GM23338 (cell line): Measurements from ENCODE around the gene FGD4. TPM values are rescaled to one million over a fixed set of nuclear protein-coding genes. Genes with fewer than 3 reads are reported as not detected.

ENCODE experiments used
- ATAC-seq: fragments of 200-7000 bp; cut with Tn5 transposase; 3 replicates; pipeline ENCODE4 v1.9.1; 2020
- DNase-seq: peaks from one replicate; pipeline ENCODE4 v3.0.0-alpha.2; 2015; ENCODE audit warnings: low spot score
- H2AFZ ChIP-seq: fragments of 200-600 bp; sonication (generic); 2 replicates; pipeline ENCODE4 v1.8.0; 2016; ENCODE audit warnings: antibody characterized with exemption, mild to moderate bottlenecking, moderate library complexity
- H3F3A ChIP-seq: fragments of 200-600 bp; sonication (generic); replicated peaks from 2 replicates; pipeline ENCODE4 v1.8.0; 2017; ENCODE audit warnings: antibody characterized with exemption, mixed run types, low read depth
- H3K27ac ChIP-seq: fragments of 200-600 bp; sonication (generic); 2 replicates; pipeline ENCODE4 v1.6.1; 2016; ENCODE audit warnings: low read depth
- H3K27me3 ChIP-seq: fragments of 200-600 bp; sonication (generic); 2 replicates; pipeline ENCODE4 v1.8.0; 2016; ENCODE audit warnings: mild to moderate bottlenecking, mixed run types, moderate library complexity; ENCODE audit not compliant: insufficient read depth
- H3K36me3 ChIP-seq: fragments of 200-600 bp; sonication (generic); 2 replicates; pipeline ENCODE4 v1.8.0; 2016; ENCODE audit warnings: mild to moderate bottlenecking; ENCODE audit not compliant: insufficient read depth
- H3K4me1 ChIP-seq: fragments of 200-600 bp; sonication (generic); 2 replicates; pipeline ENCODE4 v1.8.0; 2016; ENCODE audit warnings: mild to moderate bottlenecking, moderate library complexity; ENCODE audit not compliant: insufficient read depth
- H3K4me2 ChIP-seq: fragments of 200-600 bp; sonication (generic); 2 replicates; pipeline ENCODE4 v1.7.1; 2017; ENCODE audit warnings: mixed run types
- H3K4me3 ChIP-seq: fragments of 200-600 bp; sonication (generic); 2 replicates; pipeline ENCODE4 v1.6.1; 2016; ENCODE audit warnings: mixed run types
- H3K79me2 ChIP-seq: fragments of 200-600 bp; sonication (generic); replicated peaks from 2 replicates; pipeline ENCODE4 v1.8.0; 2017; ENCODE audit warnings: mild to moderate bottlenecking; ENCODE audit not compliant: insufficient read depth
- H3K9me2 ChIP-seq: fragments of 200-600 bp; sonication (generic); 2 replicates; pipeline ENCODE4 v1.8.0; 2017; ENCODE audit not compliant: insufficient read depth
- H4K20me1 ChIP-seq: fragments of 200-600 bp; sonication (generic); replicated peaks from 2 replicates; pipeline ENCODE4 v1.8.0; 2017; ENCODE audit warnings: mild to moderate bottlenecking; ENCODE audit not compliant: insufficient read depth
- H3K27ac Mint-ChIP-seq: 2 replicates; pipeline ENCODE4 v1.8.0; 2020; ENCODE audit warnings: inconsistent platforms, mild to moderate bottlenecking, moderate library complexity, mixed read lengths
- H3K27me3 Mint-ChIP-seq: 3 replicates; pipeline ENCODE4 v1.8.0; 2022; ENCODE audit warnings: low read depth, mild to moderate bottlenecking, moderate library complexity, mixed read lengths, inconsistent platforms; ENCODE audit not compliant: insufficient read depth, poor library complexity
- H3K36me3 Mint-ChIP-seq: 3 replicates; pipeline ENCODE4 v1.8.0; 2021; ENCODE audit warnings: low read depth, mild to moderate bottlenecking, inconsistent platforms, moderate library complexity, mixed read lengths
- H3K4me1 Mint-ChIP-seq: 3 replicates; pipeline ENCODE4 v1.8.0; 2020; ENCODE audit warnings: mild to moderate bottlenecking, inconsistent platforms, mixed read lengths
- H3K4me3 Mint-ChIP-seq: 3 replicates; pipeline ENCODE4 v1.8.0; 2021; ENCODE audit warnings: moderate library complexity, mild to moderate bottlenecking, inconsistent platforms, mixed read lengths
- H3K9me3 Mint-ChIP-seq: 3 replicates; pipeline ENCODE4 v1.8.0; 2020; ENCODE audit warnings: moderate library complexity, mild to moderate bottlenecking, inconsistent platforms, mixed read lengths
- CREB1 ChIP-seq: fragments of 250-450 bp; sonication (Bioruptor Pico); IDR thresholded peaks from 2 replicates; pipeline ENCODE4 v1.5.0; 2020; ENCODE audit warnings: low read depth, mild to moderate bottlenecking, moderate library complexity
- CTCF ChIP-seq, 2 experiments: fragments of 200-600 bp in 1 of 2; sonication (generic) in 1 of 2; conservative IDR thresholded peaks; 2 replicates each; pipeline versions ENCODE4 v1.5.1 to v1.6.1; 2016 to 2017; ENCODE audit warnings: antibody characterized with exemption in 2 of 2, low read depth in 2 of 2, mild to moderate bottlenecking in 2 of 2, moderate library complexity in 1 of 2
- ETS1 ChIP-seq: IDR thresholded peaks from 2 replicates; pipeline ENCODE4 v1.6.1; 2016; ENCODE audit warnings: antibody characterized with exemption
- EZH2 ChIP-seq: fragments of 200-600 bp; sonication (generic); IDR thresholded peaks from one replicate; pipeline ENCODE4 v1.8.0; 2017; ENCODE audit warnings: antibody characterized with exemption, mild to moderate bottlenecking, low read depth; ENCODE audit not compliant: unreplicated experiment
- EZH2phosphoT487 ChIP-seq: fragments of 200-600 bp; sonication (generic); IDR thresholded peaks from one replicate; pipeline ENCODE4 v1.8.1; 2018; ENCODE audit warnings: antibody characterized with exemption; ENCODE audit not compliant: unreplicated experiment
- JUNB ChIP-seq: IDR thresholded peaks from one replicate; pipeline ENCODE4 v1.6.1; 2016; ENCODE audit warnings: antibody characterized with exemption; ENCODE audit not compliant: unreplicated experiment
- POLR2AphosphoS5 ChIP-seq: IDR thresholded peaks from 2 replicates; pipeline ENCODE4 v1.6.1; 2016; ENCODE audit warnings: antibody characterized with exemption, low read depth
- REST ChIP-seq: IDR thresholded peaks from one replicate; pipeline ENCODE4 v1.6.1; 2018; ENCODE audit warnings: antibody characterized with exemption; ENCODE audit not compliant: unreplicated experiment
- ZNF114 ChIP-seq: fragments of 250-450 bp; sonication (Bioruptor Pico); IDR thresholded peaks from 2 replicates; pipeline ENCODE4 v1.5.0; 2020; ENCODE audit warnings: mild to moderate bottlenecking, moderate library complexity
- ZNF331 ChIP-seq: fragments of 250-450 bp; sonication (Bioruptor Pico); IDR thresholded peaks from 2 replicates; pipeline ENCODE4 v1.5.0; 2020; ENCODE audit warnings: low read depth, mild to moderate bottlenecking, moderate library complexity
- polyA plus RNA-seq: library from polyadenylated mRNA; unstranded; fragments of >200 nt; fragmentation: Nextera tagmentation; extraction: Ambion mirVana; gene quantifications from 2 replicates; pipeline ENCODE4 v1.2.1, GENCODE V29; 2016
- total RNA-seq: library from RNA; depleted of rRNA; stranded (reverse); fragments of >200 nt; shearing (Covaris generic); gene quantifications from 2 replicates; pipeline ENCODE4 v1.2.3, GENCODE V29; 2014

Gene FGD4
- total and polyA plus RNA-seq, 2 experiments from 2014 or later: 24.3 to 54.3 TPM

GRCh38 chr12:32471591-32472001, 72.2 kb downstream of the FGD4 start (continued):
- no peak for TF ChIP-seq REST
- TF ChIP-seq JUNB: no peak
- TF ChIP-seq EZH2: no peak
- TF ChIP-seq ETS1: no peak
- TF ChIP-seq ZNF114 (CRISPR knock-in tag): no peak
- TF ChIP-seq CTCF (conservative IDR thresholded peaks at IDR 0.05; ENCODE audit: low read depth in 2 of 2): no peak
- TF ChIP-seq CREB1 (CRISPR knock-in tag): no peak

GRCh38 chr12:32475724-32476123, 76.4 kb downstream of the FGD4 start:
- no peak for ATAC-seq
- Mint-ChIP-seq H3K27me3 (peaks cover 6% of the 10 kb centered on the region), H3K27ac (no peak overlapping the region; the same call in 1 of the 2 replicates)
- TF ChIP-seq CREB1 (CRISPR knock-in tag) (no peak), ZNF331 (CRISPR knock-in tag) (no peak), EZH2 (no peak), EZH2phosphoT487 (no peak), ETS1 (no peak), POLR2AphosphoS5 (no peak), CTCF (conservative IDR thresholded peaks at IDR 0.05; ENCODE audit: low read depth in 2 of 2) (no peak), ZNF114 (CRISPR knock-in tag) (no peak), JUNB (no peak)

More at GRCh38 chr12:32475724-32476123, 76.4 kb downstream of the FGD4 start:
- Histone ChIP-seq H3F3A (no peaks in the 10 kb centered on the region; the same call in 1 of the 2 replicates), H3K27ac (peak overlapping the region; percentile 86), H2AFZ (no peak overlapping the region), H3K79me2 (peaks cover 87% of the 10 kb centered on the region), H3K4me2 (no peak overlapping the region), H3K27me3 (no peaks in the 10 kb centered on the region), H3K4me3 (no peak overlapping the region), H4K20me1 (peaks cover 27% of the 10 kb centered on the region), H3K4me1 (peaks cover 9% of the 10 kb centered on the region; the same call in 1 of the 2 replicates), H3K36me3 (no peaks in the 10 kb centered on the region), H3K9me2 (0 out of 2 replicates have a peak, but pooled peaks cover 7% of the 10 kb centered on the region)
- H3K9me3 Mint-ChIP-seq: no peaks in the 10 kb centered on the region
- no peak for DNase-seq
- H3K36me3 Mint-ChIP-seq: peaks cover 42% of the 10 kb centered on the region
- H3K4me3 Mint-ChIP-seq: no peak overlapping the region
- peaks cover 21% of the 10 kb centered on the region; the same call in 2 of the 3 replicates for H3K4me1 Mint-ChIP-seq
